Central memory CD8-positive, alpha-beta T cell (primary cell): ENCODE results near the gene SLC23A3.
A peak's percentile ranks its signal among the peaks of the same experiment; 100 is the strongest.

Source experiments
- ATAC-seq: fragments of 150-1000 bp; cut with Tn5 transposase; replicated peaks from 2 replicates; pipeline ENCODE4 v1.10.0; 2022; ENCODE audit warnings: mild to moderate bottlenecking, moderate FRiP score, moderate number of reproducible peaks; ENCODE audit not compliant: poor library complexity, severe bottlenecking; ENCODE audit errors: extremely low read depth
- DNase-seq, 2 donors: peaks; one replicate each; pipeline ENCODE4 v3.0.0; 2021; ENCODE audit warnings: low spot score in 2 of 2
- H3K27ac Mint-ChIP-seq: one replicate; pipeline ENCODE4 v1.8.0; 2022; ENCODE audit warnings: low read depth, mild to moderate bottlenecking, moderate library complexity, mixed read lengths
- H3K27me3 Mint-ChIP-seq: one replicate; pipeline ENCODE4 v1.8.0; 2022; ENCODE audit warnings: mixed read lengths
- H3K36me3 Mint-ChIP-seq: one replicate; pipeline ENCODE4 v1.8.0; 2022; ENCODE audit warnings: mild to moderate bottlenecking, moderate library complexity, mixed read lengths; ENCODE audit not compliant: insufficient read depth
- H3K4me1 Mint-ChIP-seq: one replicate; pipeline ENCODE4 v1.8.0; 2022; ENCODE audit warnings: mixed read lengths
- H3K4me3 Mint-ChIP-seq: one replicate; pipeline ENCODE4 v1.8.0; 2022; ENCODE audit warnings: mild to moderate bottlenecking, moderate library complexity, mixed read lengths
- H3K9me3 Mint-ChIP-seq: one replicate; pipeline ENCODE4 v1.8.0; 2022; ENCODE audit warnings: mixed read lengths

The SLC23A3 gene

DNA sequence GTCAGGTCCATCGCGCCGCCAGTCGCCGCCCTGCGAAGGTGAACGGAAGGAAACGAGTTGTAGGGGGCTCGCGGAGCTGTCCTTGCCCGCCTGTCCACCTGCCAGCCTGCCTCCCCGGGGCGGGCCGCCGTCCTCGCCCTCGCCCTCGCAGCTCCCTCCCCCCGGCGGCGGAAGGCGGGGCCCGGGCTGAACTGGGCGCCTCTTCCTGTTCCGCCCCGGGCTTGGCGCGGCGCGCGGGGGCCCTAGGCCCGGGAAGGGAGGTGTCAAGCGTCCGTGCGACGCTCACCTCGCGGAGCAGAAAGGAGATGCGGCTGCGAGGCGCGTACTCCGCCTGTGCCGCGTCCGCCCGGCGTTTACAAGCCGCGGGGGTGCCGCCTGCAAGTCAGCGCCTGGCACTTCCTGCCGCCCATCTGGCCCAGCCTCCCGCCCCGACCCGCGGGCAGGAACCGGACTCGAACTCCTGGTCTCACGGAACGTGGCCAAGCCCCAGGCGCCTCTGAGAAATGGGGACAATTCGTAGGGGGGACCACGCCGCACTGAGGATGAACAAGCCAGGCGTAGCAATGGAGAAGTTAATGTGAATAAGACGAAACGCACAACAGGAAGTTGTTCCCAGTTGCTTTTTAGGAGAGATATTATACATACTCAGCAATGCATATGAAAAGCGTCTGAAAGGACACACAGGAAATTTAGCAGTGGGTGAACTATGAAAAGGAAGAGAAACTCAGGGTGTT, 7.2 kb upstream of the SLC23A3 start, which contains the start of gene CNPPD1:
Gene CNPPD1 (minus strand): TSS at position 108 of the 734 bp plus-strand sequence. CDS start 97 bp downstream, at position 11.
- peak; percentile 73 to 83 for DNase-seq
- H3K4me1 Mint-ChIP-seq, result peaks cover 65% of the 10 kb centered on the region
- H3K27me3 Mint-ChIP-seq, result no peaks in the 10 kb centered on the region
- H3K27ac Mint-ChIP-seq, result peak within 1 kb of the TSS; percentile 99
- H3K36me3 Mint-ChIP-seq, result peaks cover 50% of the 10 kb centered on the region
- ATAC-seq, result peak; percentile 84
- peak within 1 kb of the TSS; percentile 79 for H3K4me3 Mint-ChIP-seq
- no peaks in the 10 kb centered on the region for H3K9me3 Mint-ChIP-seq

DNA sequence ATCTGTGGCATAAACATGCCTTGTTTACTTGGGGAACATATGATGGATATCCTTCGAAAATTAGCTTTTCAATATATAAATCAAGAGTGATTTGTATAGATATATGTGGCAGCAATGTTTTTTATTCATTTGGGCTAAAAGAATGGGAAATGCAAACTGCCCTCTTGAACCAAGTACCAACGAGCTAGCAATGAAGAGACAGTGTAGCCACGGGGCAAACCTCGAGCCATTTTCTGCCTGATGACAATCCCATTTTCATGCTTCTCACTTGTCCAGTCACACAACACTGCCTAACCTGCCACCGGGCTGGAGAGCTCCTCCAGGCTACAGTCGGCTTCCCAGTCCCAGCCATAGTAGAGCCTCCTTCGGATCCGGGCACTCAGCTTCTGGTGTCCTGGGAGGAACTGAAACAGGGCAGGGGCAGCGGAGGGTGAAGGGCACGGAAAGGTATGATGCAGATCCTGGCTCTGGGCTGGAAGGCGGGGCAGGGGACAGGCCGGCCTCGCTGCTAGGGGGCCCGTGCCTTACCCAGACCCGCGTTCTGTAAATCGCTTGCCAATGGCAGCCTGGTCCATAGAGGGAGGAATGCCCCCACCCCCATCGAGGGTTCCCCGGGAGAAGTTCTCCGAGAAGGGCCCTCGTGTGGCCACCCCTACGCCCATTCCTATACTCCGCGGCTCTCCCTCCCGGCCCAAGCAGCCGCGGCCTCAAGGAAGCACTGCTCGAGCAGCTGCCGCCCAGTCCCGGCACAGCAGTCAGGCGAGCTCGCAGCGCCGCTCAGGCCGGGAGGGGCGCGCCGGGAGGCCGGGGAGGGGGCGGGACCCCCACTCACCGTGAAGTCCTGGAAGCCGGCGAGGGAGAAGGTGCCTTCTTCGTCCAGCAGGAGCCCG, 6.3 kb upstream of the SLC23A3 start:
- peaks cover 47% of the 10 kb centered on the region for H3K36me3 Mint-ChIP-seq
- H3K27ac Mint-ChIP-seq, result peak overlapping the region; percentile 78
- H3K4me3 Mint-ChIP-seq, result peak overlapping the region; percentile 79
- H3K4me1 Mint-ChIP-seq, result peaks cover 66% of the 10 kb centered on the region
- H3K27me3 Mint-ChIP-seq, result no peaks in the 10 kb centered on the region
- DNase-seq (peak in 1 of 2 donors; percentile 18), ATAC-seq (no peak)
- no peaks in the 10 kb centered on the region for H3K9me3 Mint-ChIP-seq

DNA sequence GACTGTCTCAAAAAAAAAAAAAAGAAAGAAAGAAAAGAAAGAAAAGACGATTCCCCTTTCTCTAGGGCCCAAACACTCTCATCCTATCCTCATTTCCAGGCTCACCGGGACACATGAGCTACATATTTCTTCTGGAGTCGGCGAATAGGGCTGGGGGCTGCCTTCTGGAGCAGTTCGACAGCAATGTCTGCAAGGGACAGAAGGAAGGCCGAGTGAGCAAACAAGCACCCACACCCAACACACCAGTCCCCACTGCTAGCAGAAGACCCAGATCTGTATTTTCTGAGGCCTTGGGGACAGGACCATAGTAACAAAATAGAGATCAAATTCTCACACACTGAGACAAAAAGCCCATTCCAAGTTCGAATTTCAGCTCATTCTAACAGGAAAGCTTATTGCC, 5.7 kb upstream of the SLC23A3 start:
- Mint-ChIP-seq H3K4me1 (peaks cover 62% of the 10 kb centered on the region), H3K9me3 (no peaks in the 10 kb centered on the region), H3K4me3 (peak overlapping the region; percentile 79), H3K27ac (peak overlapping the region; percentile 78), H3K36me3 (peaks cover 40% of the 10 kb centered on the region), H3K27me3 (no peaks in the 10 kb centered on the region)
- ATAC-seq, result no peak
- no peak for DNase-seq

DNA sequence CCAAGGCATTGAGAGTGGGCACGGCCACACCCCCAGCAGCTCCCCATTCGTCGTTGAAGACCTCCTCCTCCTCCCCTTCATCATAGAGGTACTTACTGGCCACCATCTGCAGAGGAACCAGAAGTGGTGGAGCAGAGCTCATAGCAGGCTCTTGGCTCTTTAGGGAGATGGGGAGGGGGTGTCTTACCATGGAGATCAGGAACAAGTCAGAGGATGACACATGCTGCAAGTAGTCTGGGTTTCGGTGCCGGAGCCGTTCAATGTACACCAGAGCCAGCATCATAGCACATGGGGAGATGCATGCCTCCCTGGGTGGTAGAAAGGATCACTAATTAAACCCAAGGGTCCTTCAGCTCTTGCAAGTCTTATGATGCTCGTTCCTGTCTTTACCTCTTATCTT, 5.0 kb upstream of the SLC23A3 start:
- Mint-ChIP-seq H3K4me3 (peak overlapping the region; percentile 79), H3K27ac (no peak overlapping the region), H3K27me3 (no peaks in the 10 kb centered on the region)

DNA sequence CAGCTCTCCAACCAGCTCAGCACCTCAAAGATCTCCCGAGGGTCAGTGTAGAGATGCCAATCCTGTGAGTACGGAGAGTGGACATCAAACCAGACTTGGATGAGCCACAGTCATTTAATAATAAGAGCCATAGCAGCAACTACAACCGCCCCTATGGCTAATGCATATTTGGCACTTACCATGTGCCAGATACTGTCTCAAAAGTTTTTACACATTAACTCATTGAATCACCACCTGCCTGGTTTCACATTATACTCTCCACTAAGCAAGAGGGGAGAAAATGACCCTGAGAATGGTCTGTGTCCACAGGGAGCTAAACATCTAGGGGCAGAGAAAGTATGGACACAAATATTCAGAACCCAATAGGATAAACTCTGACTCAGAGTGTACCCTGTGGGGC, 4.3 kb upstream of the SLC23A3 start:
- H3K27me3 Mint-ChIP-seq, result no peaks in the 10 kb centered on the region
- ATAC-seq (no peak), DNase-seq (no peak)
- peak overlapping the region; percentile 79 for H3K4me3 Mint-ChIP-seq
- peaks cover 40% of the 10 kb centered on the region for H3K36me3 Mint-ChIP-seq
- no peak overlapping the region for H3K27ac Mint-ChIP-seq
- H3K4me1 Mint-ChIP-seq, result peaks cover 48% of the 10 kb centered on the region
- H3K9me3 Mint-ChIP-seq, result no peaks in the 10 kb centered on the region

More for the DNA sequence above, 5.0 kb upstream of the SLC23A3 start:
- peaks cover 55% of the 10 kb centered on the region for H3K4me1 Mint-ChIP-seq
- ATAC-seq (no peak), DNase-seq (no peak)
- H3K9me3 Mint-ChIP-seq, result no peaks in the 10 kb centered on the region
- H3K36me3 Mint-ChIP-seq, result peaks cover 41% of the 10 kb centered on the region

DNA sequence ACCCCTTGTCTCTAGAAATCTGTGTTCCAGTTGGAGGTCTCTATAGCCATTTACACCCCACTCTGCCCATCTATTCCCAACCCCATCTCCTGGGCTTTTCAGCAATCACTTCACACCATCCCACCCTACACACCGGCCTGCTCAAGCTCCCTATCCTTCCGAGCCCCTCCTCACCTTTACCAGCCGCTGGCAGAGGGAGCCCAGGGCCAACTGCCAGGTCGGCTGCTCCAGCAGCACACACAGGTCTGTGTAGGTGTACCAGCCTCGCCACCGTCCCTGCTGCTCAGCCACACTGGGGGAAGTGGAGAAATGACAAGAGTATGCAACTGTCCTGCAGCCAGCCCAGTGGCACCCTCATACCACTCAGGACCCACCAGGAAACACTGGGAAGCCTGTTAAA, 3.3 kb upstream of the SLC23A3 start:
- Mint-ChIP-seq H3K9me3 (no peaks in the 10 kb centered on the region), H3K27me3 (no peaks in the 10 kb centered on the region), H3K4me3 (no peak overlapping the region), H3K27ac (no peak overlapping the region), H3K36me3 (peaks cover 34% of the 10 kb centered on the region), H3K4me1 (peaks cover 42% of the 10 kb centered on the region)
- no peak for ATAC-seq
- no peak for DNase-seq

DNA sequence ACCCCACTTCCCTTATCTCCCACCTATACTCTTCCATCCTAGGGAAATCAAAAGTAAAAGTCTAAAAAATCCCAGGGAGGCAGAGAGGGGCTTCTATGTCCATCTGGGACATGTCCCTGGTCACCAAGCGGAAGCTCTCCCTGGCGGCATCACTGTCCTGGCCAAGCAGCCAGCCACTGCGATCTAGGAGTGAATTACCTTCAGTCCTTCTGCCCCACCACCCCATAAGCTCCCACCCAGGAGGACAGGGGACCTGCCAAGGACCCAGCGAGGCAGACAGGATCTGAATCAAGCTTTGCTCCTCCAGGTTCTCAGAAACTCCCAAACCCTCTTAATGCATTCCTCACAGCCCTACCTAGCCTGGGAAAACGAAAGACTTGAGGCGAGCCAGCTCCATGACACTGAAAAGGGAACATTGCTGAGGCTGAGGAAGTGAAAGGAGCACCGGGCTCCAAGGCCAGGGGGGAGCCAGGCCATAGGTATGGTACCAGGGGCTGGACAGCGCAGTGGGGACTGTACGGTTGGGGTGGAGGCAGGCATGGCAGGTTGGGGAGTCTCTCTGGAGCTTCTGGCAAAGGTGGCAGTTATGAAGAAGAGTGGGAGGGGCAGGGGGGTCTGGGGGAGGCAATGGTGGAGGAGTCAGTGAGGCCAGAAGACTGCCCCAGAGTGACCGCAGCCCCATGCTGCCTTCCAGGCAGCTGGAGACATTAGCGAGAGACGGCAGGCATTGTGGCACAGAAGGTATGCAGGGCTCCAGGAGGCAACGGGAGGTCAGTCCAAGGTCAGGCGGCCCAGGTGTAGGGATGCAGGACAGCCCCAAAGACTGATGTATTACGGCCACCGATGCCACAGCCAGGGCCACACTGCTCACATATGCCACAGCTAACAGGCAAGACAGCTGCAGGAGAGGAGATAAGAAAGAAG, 2.7 kb upstream of the SLC23A3 start:
- Mint-ChIP-seq H3K4me1 (peaks cover 38% of the 10 kb centered on the region), H3K27ac (no peak overlapping the region), H3K4me3 (no peak overlapping the region), H3K27me3 (no peaks in the 10 kb centered on the region), H3K9me3 (no peaks in the 10 kb centered on the region), H3K36me3 (peaks cover 29% of the 10 kb centered on the region)
- no peak for DNase-seq
- ATAC-seq, result no peak

DNA sequence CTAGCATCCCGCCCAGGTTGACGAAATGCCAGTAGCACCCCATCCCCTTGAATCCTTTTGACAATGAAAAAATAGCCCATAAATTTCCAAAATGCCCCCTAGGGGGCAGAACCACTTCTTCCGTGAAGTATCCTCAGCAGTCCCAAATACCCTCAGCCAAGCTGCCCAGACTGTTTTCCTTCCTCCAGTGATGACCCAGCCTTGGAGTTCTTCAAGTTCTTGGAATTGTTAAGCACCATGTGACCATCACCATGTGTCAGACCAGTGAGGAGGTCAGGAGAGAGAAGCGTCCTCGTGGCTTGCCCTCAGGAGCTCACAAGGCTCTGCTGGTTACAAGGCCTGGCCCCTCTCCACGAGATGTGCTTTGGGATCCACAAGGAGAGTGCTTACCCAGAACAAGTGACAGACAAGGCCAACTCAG, 1.4 kb upstream of the SLC23A3 start:
- ATAC-seq (no peak), DNase-seq (no peak)
- Mint-ChIP-seq H3K4me1 (peaks cover 32% of the 10 kb centered on the region), H3K27ac (peak overlapping the region; percentile 79), H3K27me3 (no peaks in the 10 kb centered on the region), H3K9me3 (no peaks in the 10 kb centered on the region), H3K36me3 (peaks cover 23% of the 10 kb centered on the region), H3K4me3 (no peak overlapping the region)

DNA sequence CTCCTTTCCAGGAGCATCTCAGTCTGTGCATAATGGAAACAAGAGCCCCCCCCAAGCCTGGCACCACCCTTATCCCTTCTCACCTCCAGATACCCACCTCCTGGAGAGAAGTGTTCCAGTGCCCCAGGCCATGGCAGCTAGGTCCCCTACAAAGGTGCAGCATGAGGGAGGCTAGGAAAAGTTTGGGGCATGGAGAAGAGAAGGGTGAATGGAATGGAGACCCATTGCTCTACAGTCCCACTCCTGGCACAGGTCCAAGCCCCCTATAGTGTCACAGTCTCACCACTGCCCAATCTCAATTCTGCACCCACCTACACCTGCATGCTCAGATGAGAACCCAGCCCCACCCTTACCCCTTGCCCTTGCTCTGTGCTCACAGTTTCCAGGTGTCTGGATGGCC, 897 bp downstream of the SLC23A3 start:
- Mint-ChIP-seq H3K36me3 (peaks cover 15% of the 10 kb centered on the region), H3K27ac (no peak overlapping the region), H3K4me3 (no peak overlapping the region), H3K4me1 (peaks cover 21% of the 10 kb centered on the region), H3K27me3 (no peaks in the 10 kb centered on the region), H3K9me3 (no peaks in the 10 kb centered on the region)
- ATAC-seq (no peak), DNase-seq (no peak)

DNA sequence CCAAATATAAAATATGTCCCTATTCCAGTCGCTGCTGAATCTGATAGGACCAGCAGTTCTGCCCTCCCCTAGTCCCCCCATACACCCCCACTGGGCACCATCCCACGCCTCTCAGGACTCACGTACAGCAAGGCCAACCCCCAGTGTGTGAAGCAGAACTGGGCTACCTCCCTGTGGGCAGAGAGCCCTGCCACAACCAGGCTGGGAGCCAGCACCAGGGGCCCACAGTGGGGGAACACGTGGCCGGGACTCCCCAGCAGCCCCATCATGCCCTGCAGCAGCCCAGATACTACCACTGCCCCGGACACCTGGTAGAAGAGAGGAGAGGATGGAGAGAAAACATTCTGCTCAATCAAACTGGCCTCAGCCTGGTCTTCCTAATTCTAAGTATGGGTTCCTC, 1.3 kb downstream of the SLC23A3 start:
- no peaks in the 10 kb centered on the region for H3K27me3 Mint-ChIP-seq
- H3K27ac Mint-ChIP-seq, result no peak overlapping the region
- no peak for ATAC-seq
- peaks cover 13% of the 10 kb centered on the region for H3K36me3 Mint-ChIP-seq
- no peak overlapping the region for H3K4me3 Mint-ChIP-seq
- no peaks in the 10 kb centered on the region for H3K9me3 Mint-ChIP-seq
- DNase-seq, result no peak
- H3K4me1 Mint-ChIP-seq, result peaks cover 18% of the 10 kb centered on the region

DNA sequence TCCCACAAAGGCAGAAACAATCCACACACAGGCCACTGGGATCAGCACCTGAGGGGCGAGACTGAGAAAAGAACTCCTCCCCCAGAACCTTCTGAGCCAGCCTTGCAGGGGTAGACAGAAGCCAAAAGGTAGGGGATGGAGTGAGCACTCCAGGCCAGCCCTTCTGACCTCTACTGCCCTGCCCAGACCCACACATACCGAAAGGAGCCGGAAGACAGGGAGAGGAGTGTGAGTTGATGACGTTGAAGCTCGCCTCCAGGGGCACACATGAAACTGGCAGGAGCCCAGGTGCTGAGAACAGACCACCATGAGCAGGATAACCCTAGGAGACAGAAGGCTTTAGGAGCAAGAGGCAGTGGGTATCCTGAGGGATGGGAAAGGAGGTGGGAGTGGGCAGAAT, 1.8 kb downstream of the SLC23A3 start:
- Mint-ChIP-seq H3K27me3 (no peaks in the 10 kb centered on the region), H3K4me3 (no peak overlapping the region), H3K36me3 (peaks cover 13% of the 10 kb centered on the region), H3K9me3 (no peaks in the 10 kb centered on the region), H3K27ac (peak overlapping the region; percentile 65), H3K4me1 (peaks cover 15% of the 10 kb centered on the region)
- ATAC-seq, result no peak
- no peak for DNase-seq
